SU-DHL-6 (cell line): ENCODE results near the gene CP.

Source experiments
- H2AFZ ChIP-seq: fragments of 200-600 bp; sonication (generic); 2 replicates; pipeline ENCODE4 v1.6.1; 2014; ENCODE audit warnings: low read depth, mild to moderate bottlenecking, moderate library complexity, mixed read lengths, antibody characterized with exemption, low read length; ENCODE audit not compliant: severe bottlenecking
- H3F3A ChIP-seq: fragments of 200-600 bp; shearing (Covaris generic); 2 replicates; pipeline ENCODE4 v1.6.0; 2016; ENCODE audit warnings: antibody characterized with exemption, mild to moderate bottlenecking; ENCODE audit not compliant: insufficient read depth
- H3K27ac ChIP-seq: fragments of 200-600 bp; sonication (generic); 2 replicates; pipeline ENCODE4 v1.5.1; 2016; ENCODE audit warnings: low read depth, mild to moderate bottlenecking, low read length, moderate library complexity, mixed read lengths
- H3K27me3 ChIP-seq: fragments of 200-600 bp; sonication (generic), shearing (Covaris generic); 2 replicates; pipeline ENCODE4 v1.6.0; 2014; ENCODE audit warnings: mild to moderate bottlenecking, low read length
- H3K36me3 ChIP-seq: fragments of 200-600 bp; sonication (generic); 2 replicates; pipeline ENCODE4 v1.6.1; 2014; ENCODE audit warnings: mild to moderate bottlenecking, low read length, mixed read lengths
- H3K4me2 ChIP-seq: fragments of 300-600, 200-600 bp; shearing (Covaris generic), sonication (generic); 2 replicates; pipeline ENCODE4 v1.6.0; 2014; ENCODE audit warnings: low read length, low read depth, mild to moderate bottlenecking; ENCODE audit not compliant: poor library complexity, severe bottlenecking
- H3K4me3 ChIP-seq: fragments of 200-600 bp; sonication (generic); 2 replicates; pipeline ENCODE4 v1.5.1; 2014; ENCODE audit warnings: antibody characterized with exemption, low read length, mild to moderate bottlenecking, mixed read lengths; ENCODE audit not compliant: insufficient read depth, poor library complexity, severe bottlenecking
- H3K79me2 ChIP-seq: fragments of 200-600 bp; sonication (generic); 2 replicates; pipeline ENCODE4 v1.6.1; 2014; ENCODE audit warnings: mild to moderate bottlenecking, low read length, moderate library complexity; ENCODE audit not compliant: insufficient read depth
- H3K9ac ChIP-seq: fragments of 200-600 bp; sonication (generic); 2 replicates; pipeline ENCODE4 v1.7.0; 2014; ENCODE audit warnings: mild to moderate bottlenecking, low read length
- H3K9me2 ChIP-seq: fragments of 200-600 bp; sonication (generic); replicated peaks from 2 replicates; pipeline ENCODE4 v1.6.1; 2014; ENCODE audit warnings: low read length; ENCODE audit not compliant: insufficient read depth
- H3K9me3 ChIP-seq: fragments of 200-600 bp; sonication (generic); 2 replicates; pipeline ENCODE4 v1.6.1; 2014; ENCODE audit warnings: low read length, mixed read lengths; ENCODE audit not compliant: insufficient read depth
- H4K20me1 ChIP-seq: fragments of 200-600 bp; sonication (generic); 2 replicates; pipeline ENCODE4 v1.6.1; 2014; ENCODE audit warnings: low read depth, mild to moderate bottlenecking, antibody characterized with exemption, low read length, moderate library complexity, mixed read lengths
- CTCF ChIP-seq: fragments of 200-600 bp; sonication (generic); IDR thresholded peaks from one replicate; pipeline ENCODE4 v1.5.1; 2017; ENCODE audit warnings: antibody characterized with exemption, mild to moderate bottlenecking, low read length, moderate library complexity; ENCODE audit not compliant: insufficient read depth, poor library complexity, severe bottlenecking
- EZH2phosphoT487 ChIP-seq: fragments of 200-600 bp; sonication (generic), shearing (Covaris generic); conservative IDR thresholded peaks from 2 replicates; pipeline ENCODE4 v1.6.1; 2018; ENCODE audit warnings: mild to moderate bottlenecking, antibody characterized with exemption, low read length, moderate library complexity, mixed read lengths

Gene CP

GRCh38 chr3:149151843-149152242 is 69.8 kb downstream of the CP start:
- no peak overlapping the region for H3K27ac ChIP-seq

GRCh38 chr3:149150436-149150835 is 71.2 kb downstream of the CP start:
- Histone ChIP-seq H3K4me2 (no peak overlapping the region), H2AFZ (no peak overlapping the region), H3K27me3 (no peaks in the 10 kb centered on the region), H3K36me3 (peaks cover 23% of the 10 kb centered on the region), H3K4me3 (no peak overlapping the region), H3F3A (0 out of 2 replicates have a peak, but pooled peaks cover 13% of the 10 kb centered on the region), H3K9ac (no peak overlapping the region), H3K9me3 (no peaks in the 10 kb centered on the region), H3K79me2 (no peaks in the 10 kb centered on the region), H3K9me2 (no peaks in the 10 kb centered on the region), H4K20me1 (no peaks in the 10 kb centered on the region), H3K27ac (no peak overlapping the region)
- TF ChIP-seq CTCF (no peak), EZH2phosphoT487 (no peak)

More at GRCh38 chr3:149151843-149152242, 69.8 kb downstream of the CP start:
- Histone ChIP-seq H2AFZ (no peak overlapping the region), H4K20me1 (no peaks in the 10 kb centered on the region), H3K4me2 (no peak overlapping the region), H3K9ac (no peak overlapping the region), H3K9me3 (no peaks in the 10 kb centered on the region), H3F3A (0 out of 2 replicates have a peak, but pooled peaks cover under 1% of the 10 kb centered on the region), H3K36me3 (peaks cover 25% of the 10 kb centered on the region), H3K79me2 (no peaks in the 10 kb centered on the region), H3K4me3 (no peak overlapping the region), H3K9me2 (no peaks in the 10 kb centered on the region), H3K27me3 (no peaks in the 10 kb centered on the region)
- TF ChIP-seq CTCF: no peak
- no peak for TF ChIP-seq EZH2phosphoT487

- Histone ChIP-seq H3K27ac (peak overlapping the region; percentile 86), H3K4me2 (peak overlapping the region; percentile 42), H3K36me3 (peaks cover 8% of the 10 kb centered on the region), H3K79me2 (no peaks in the 10 kb centered on the region), H3K9me3 (no peaks in the 10 kb centered on the region), H3K9me2 (no peaks in the 10 kb centered on the region), H2AFZ (peak overlapping the region; percentile 44), H3K9ac (peak overlapping the region; percentile 30), H4K20me1 (no peaks in the 10 kb centered on the region), H3K4me3 (no peak overlapping the region), H3K27me3 (no peaks in the 10 kb centered on the region), H3F3A (peaks cover 25% of the 10 kb centered on the region; the same call in 1 of the 2 replicates)
- TF ChIP-seq EZH2phosphoT487: no peak
- no peak for TF ChIP-seq CTCF
Measured at GRCh38 chr3:149145974-149146373, 75.7 kb downstream of the CP start.
